WTC11 (cell line): ENCODE measurements around the gene ANTXR1.

Source experiments
- ZNF263 ChIP-seq: sonication (generic); formaldehyde crosslinking; IDR thresholded peaks from 2 replicates; pipeline ENCODE4 v1.8.1; 2022; ENCODE audit warnings: low read depth, mild to moderate bottlenecking, moderate library complexity, missing genetic modification reagents
- TF ChIP-seq, protein P1 (sequence below): fragments of 200-600 bp; IDR thresholded peaks from 2 replicates; pipeline ENCODE4 v1.8.0; 2022; ENCODE audit warnings: antibody characterized with exemption
- TF ChIP-seq, protein P2 (sequence below): sonication (generic); formaldehyde crosslinking; IDR thresholded peaks from 2 replicates; pipeline ENCODE4 v1.8.1; 2023; ENCODE audit warnings: mild to moderate bottlenecking, missing genetic modification reagents

DNA sequence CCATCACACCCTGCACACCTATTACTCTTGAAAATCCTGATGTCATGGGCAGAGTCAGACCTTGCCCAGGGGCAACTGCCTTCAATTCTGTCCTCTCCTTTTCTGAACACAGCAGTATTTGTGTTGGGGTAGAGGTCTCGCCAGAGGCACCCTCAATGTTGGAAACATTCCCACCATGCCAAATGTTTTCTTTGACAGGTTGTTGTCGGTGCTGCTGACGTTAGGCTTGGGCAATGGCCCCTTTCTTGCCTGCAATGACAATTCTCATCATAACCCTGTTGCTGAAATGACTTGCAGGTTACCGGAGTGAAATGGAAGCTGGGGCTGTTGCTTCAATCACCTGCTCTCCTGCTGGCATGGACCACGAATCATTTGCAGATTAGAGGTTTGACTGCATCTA, 20.6 kb upstream of the ANTXR1 start:
- TF ChIP-seq ZNF263 (CRISPR knock-in tag), result no peak
- TF ChIP-seq, protein P1, sequence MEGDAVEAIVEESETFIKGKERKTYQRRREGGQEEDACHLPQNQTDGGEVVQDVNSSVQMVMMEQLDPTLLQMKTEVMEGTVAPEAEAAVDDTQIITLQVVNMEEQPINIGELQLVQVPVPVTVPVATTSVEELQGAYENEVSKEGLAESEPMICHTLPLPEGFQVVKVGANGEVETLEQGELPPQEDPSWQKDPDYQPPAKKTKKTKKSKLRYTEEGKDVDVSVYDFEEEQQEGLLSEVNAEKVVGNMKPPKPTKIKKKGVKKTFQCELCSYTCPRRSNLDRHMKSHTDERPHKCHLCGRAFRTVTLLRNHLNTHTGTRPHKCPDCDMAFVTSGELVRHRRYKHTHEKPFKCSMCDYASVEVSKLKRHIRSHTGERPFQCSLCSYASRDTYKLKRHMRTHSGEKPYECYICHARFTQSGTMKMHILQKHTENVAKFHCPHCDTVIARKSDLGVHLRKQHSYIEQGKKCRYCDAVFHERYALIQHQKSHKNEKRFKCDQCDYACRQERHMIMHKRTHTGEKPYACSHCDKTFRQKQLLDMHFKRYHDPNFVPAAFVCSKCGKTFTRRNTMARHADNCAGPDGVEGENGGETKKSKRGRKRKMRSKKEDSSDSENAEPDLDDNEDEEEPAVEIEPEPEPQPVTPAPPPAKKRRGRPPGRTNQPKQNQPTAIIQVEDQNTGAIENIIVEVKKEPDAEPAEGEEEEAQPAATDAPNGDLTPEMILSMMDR, result no peak
- TF ChIP-seq, protein P2, sequence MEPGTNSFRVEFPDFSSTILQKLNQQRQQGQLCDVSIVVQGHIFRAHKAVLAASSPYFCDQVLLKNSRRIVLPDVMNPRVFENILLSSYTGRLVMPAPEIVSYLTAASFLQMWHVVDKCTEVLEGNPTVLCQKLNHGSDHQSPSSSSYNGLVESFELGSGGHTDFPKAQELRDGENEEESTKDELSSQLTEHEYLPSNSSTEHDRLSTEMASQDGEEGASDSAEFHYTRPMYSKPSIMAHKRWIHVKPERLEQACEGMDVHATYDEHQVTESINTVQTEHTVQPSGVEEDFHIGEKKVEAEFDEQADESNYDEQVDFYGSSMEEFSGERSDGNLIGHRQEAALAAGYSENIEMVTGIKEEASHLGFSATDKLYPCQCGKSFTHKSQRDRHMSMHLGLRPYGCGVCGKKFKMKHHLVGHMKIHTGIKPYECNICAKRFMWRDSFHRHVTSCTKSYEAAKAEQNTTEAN (CRISPR knock-in tag), result no peak
